OCI-LY3 (cell line): ENCODE results near the gene PRDM16.

ENCODE experiments used
- EZH2phosphoT487 ChIP-seq: fragments of 200-600 bp; shearing (Covaris generic); IDR thresholded peaks from 2 replicates; pipeline ENCODE4 v1.6.1; 2018; ENCODE audit warnings: antibody characterized with exemption, mixed run types, low read depth
- TF ChIP-seq, protein P1 (sequence below): fragments of 200-600, 300-600 bp; sonication (generic); IDR thresholded peaks from 2 replicates; pipeline ENCODE4 v1.5.1; 2014; ENCODE audit warnings: antibody characterized with exemption, low read length, low read depth

DNA sequence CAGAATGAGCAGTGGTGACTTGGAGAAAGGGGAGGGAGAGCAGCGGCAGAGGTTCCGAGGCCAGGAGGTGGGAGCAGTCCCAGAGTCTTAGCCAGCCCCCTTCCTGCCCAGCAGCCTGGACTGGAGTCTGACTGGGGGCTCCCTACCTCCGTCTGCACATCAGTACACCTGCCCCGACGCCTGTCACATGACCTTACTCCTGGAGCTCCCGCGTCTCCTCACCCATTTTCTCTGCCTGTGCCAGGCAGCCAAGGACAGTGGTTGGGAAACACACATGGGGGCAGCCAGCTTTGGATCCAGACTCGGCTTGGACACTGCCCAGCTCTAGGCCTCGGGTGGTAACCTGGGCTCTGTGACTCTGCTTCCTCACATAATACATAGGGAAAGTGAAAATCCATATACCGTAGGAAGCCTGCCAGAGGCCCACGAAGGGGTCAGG is 30.9 kb upstream of the PRDM16 start:
- TF ChIP-seq, protein P1, sequence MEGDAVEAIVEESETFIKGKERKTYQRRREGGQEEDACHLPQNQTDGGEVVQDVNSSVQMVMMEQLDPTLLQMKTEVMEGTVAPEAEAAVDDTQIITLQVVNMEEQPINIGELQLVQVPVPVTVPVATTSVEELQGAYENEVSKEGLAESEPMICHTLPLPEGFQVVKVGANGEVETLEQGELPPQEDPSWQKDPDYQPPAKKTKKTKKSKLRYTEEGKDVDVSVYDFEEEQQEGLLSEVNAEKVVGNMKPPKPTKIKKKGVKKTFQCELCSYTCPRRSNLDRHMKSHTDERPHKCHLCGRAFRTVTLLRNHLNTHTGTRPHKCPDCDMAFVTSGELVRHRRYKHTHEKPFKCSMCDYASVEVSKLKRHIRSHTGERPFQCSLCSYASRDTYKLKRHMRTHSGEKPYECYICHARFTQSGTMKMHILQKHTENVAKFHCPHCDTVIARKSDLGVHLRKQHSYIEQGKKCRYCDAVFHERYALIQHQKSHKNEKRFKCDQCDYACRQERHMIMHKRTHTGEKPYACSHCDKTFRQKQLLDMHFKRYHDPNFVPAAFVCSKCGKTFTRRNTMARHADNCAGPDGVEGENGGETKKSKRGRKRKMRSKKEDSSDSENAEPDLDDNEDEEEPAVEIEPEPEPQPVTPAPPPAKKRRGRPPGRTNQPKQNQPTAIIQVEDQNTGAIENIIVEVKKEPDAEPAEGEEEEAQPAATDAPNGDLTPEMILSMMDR, result no peak
- TF ChIP-seq EZH2phosphoT487, result no peak
